GM23338 (cell line): ENCODE results near the gene FNDC3A. TPM values are rescaled to one million over a fixed set of nuclear protein-coding genes. Genes with fewer than 3 reads are reported as not detected.

ENCODE experiments used
- ATAC-seq: fragments of 200-7000 bp; cut with Tn5 transposase; 3 replicates; pipeline ENCODE4 v1.9.1; 2020
- DNase-seq: peaks from one replicate; pipeline ENCODE4 v3.0.0-alpha.2; 2015; ENCODE audit warnings: low spot score
- H2AFZ ChIP-seq: fragments of 200-600 bp; sonication (generic); 2 replicates; pipeline ENCODE4 v1.8.0; 2016; ENCODE audit warnings: antibody characterized with exemption, mild to moderate bottlenecking, moderate library complexity
- H3F3A ChIP-seq: fragments of 200-600 bp; sonication (generic); replicated peaks from 2 replicates; pipeline ENCODE4 v1.8.0; 2017; ENCODE audit warnings: antibody characterized with exemption, mixed run types, low read depth
- H3K27ac ChIP-seq: fragments of 200-600 bp; sonication (generic); 2 replicates; pipeline ENCODE4 v1.6.1; 2016; ENCODE audit warnings: low read depth
- H3K27me3 ChIP-seq: fragments of 200-600 bp; sonication (generic); 2 replicates; pipeline ENCODE4 v1.8.0; 2016; ENCODE audit warnings: mild to moderate bottlenecking, mixed run types, moderate library complexity; ENCODE audit not compliant: insufficient read depth
- H3K36me3 ChIP-seq: fragments of 200-600 bp; sonication (generic); 2 replicates; pipeline ENCODE4 v1.8.0; 2016; ENCODE audit warnings: mild to moderate bottlenecking; ENCODE audit not compliant: insufficient read depth
- H3K4me1 ChIP-seq: fragments of 200-600 bp; sonication (generic); 2 replicates; pipeline ENCODE4 v1.8.0; 2016; ENCODE audit warnings: mild to moderate bottlenecking, moderate library complexity; ENCODE audit not compliant: insufficient read depth
- H3K4me2 ChIP-seq: fragments of 200-600 bp; sonication (generic); 2 replicates; pipeline ENCODE4 v1.7.1; 2017; ENCODE audit warnings: mixed run types
- H3K4me3 ChIP-seq: fragments of 200-600 bp; sonication (generic); 2 replicates; pipeline ENCODE4 v1.6.1; 2016; ENCODE audit warnings: mixed run types
- H3K79me2 ChIP-seq: fragments of 200-600 bp; sonication (generic); replicated peaks from 2 replicates; pipeline ENCODE4 v1.8.0; 2017; ENCODE audit warnings: mild to moderate bottlenecking; ENCODE audit not compliant: insufficient read depth
- H3K9me2 ChIP-seq: fragments of 200-600 bp; sonication (generic); 2 replicates; pipeline ENCODE4 v1.8.0; 2017; ENCODE audit not compliant: insufficient read depth
- H4K20me1 ChIP-seq: fragments of 200-600 bp; sonication (generic); replicated peaks from 2 replicates; pipeline ENCODE4 v1.8.0; 2017; ENCODE audit warnings: mild to moderate bottlenecking; ENCODE audit not compliant: insufficient read depth
- H3K27ac Mint-ChIP-seq: 2 replicates; pipeline ENCODE4 v1.8.0; 2020; ENCODE audit warnings: inconsistent platforms, mild to moderate bottlenecking, moderate library complexity, mixed read lengths
- H3K27me3 Mint-ChIP-seq: 3 replicates; pipeline ENCODE4 v1.8.0; 2022; ENCODE audit warnings: low read depth, mild to moderate bottlenecking, moderate library complexity, mixed read lengths, inconsistent platforms; ENCODE audit not compliant: insufficient read depth, poor library complexity
- H3K36me3 Mint-ChIP-seq: 3 replicates; pipeline ENCODE4 v1.8.0; 2021; ENCODE audit warnings: low read depth, mild to moderate bottlenecking, inconsistent platforms, moderate library complexity, mixed read lengths
- H3K4me1 Mint-ChIP-seq: 3 replicates; pipeline ENCODE4 v1.8.0; 2020; ENCODE audit warnings: mild to moderate bottlenecking, inconsistent platforms, mixed read lengths
- H3K4me3 Mint-ChIP-seq: 3 replicates; pipeline ENCODE4 v1.8.0; 2021; ENCODE audit warnings: moderate library complexity, mild to moderate bottlenecking, inconsistent platforms, mixed read lengths
- H3K9me3 Mint-ChIP-seq: 3 replicates; pipeline ENCODE4 v1.8.0; 2020; ENCODE audit warnings: moderate library complexity, mild to moderate bottlenecking, inconsistent platforms, mixed read lengths
- CREB1 ChIP-seq: fragments of 250-450 bp; sonication (Bioruptor Pico); IDR thresholded peaks from 2 replicates; pipeline ENCODE4 v1.5.0; 2020; ENCODE audit warnings: low read depth, mild to moderate bottlenecking, moderate library complexity
- EZH2 ChIP-seq: fragments of 200-600 bp; sonication (generic); IDR thresholded peaks from one replicate; pipeline ENCODE4 v1.8.0; 2017; ENCODE audit warnings: antibody characterized with exemption, mild to moderate bottlenecking, low read depth; ENCODE audit not compliant: unreplicated experiment
- STAT1 ChIP-seq: IDR thresholded peaks from one replicate; pipeline ENCODE4 v1.6.1; 2016; ENCODE audit warnings: antibody characterized with exemption; ENCODE audit not compliant: unreplicated experiment
- ZNF114 ChIP-seq: fragments of 250-450 bp; sonication (Bioruptor Pico); IDR thresholded peaks from 2 replicates; pipeline ENCODE4 v1.5.0; 2020; ENCODE audit warnings: mild to moderate bottlenecking, moderate library complexity
- polyA plus RNA-seq: library from polyadenylated mRNA; unstranded; fragments of >200 nt; fragmentation: Nextera tagmentation; extraction: Ambion mirVana; gene quantifications from 2 replicates; pipeline ENCODE4 v1.2.1, GENCODE V29; 2016
- total RNA-seq: library from RNA; depleted of rRNA; stranded (reverse); fragments of >200 nt; shearing (Covaris generic); gene quantifications from 2 replicates; pipeline ENCODE4 v1.2.3, GENCODE V29; 2014
- TF ChIP-seq, protein P1 (sequence below): fragments of 250-450 bp; sonication (Bioruptor Pico); IDR thresholded peaks from 2 replicates; pipeline ENCODE4 v1.5.0; 2020; ENCODE audit warnings: mild to moderate bottlenecking, moderate library complexity

Gene FNDC3A
- total and polyA plus RNA-seq, 2 experiments from 2014 or later: 10.3 to 31.1 TPM

- TF ChIP-seq, protein P1, sequence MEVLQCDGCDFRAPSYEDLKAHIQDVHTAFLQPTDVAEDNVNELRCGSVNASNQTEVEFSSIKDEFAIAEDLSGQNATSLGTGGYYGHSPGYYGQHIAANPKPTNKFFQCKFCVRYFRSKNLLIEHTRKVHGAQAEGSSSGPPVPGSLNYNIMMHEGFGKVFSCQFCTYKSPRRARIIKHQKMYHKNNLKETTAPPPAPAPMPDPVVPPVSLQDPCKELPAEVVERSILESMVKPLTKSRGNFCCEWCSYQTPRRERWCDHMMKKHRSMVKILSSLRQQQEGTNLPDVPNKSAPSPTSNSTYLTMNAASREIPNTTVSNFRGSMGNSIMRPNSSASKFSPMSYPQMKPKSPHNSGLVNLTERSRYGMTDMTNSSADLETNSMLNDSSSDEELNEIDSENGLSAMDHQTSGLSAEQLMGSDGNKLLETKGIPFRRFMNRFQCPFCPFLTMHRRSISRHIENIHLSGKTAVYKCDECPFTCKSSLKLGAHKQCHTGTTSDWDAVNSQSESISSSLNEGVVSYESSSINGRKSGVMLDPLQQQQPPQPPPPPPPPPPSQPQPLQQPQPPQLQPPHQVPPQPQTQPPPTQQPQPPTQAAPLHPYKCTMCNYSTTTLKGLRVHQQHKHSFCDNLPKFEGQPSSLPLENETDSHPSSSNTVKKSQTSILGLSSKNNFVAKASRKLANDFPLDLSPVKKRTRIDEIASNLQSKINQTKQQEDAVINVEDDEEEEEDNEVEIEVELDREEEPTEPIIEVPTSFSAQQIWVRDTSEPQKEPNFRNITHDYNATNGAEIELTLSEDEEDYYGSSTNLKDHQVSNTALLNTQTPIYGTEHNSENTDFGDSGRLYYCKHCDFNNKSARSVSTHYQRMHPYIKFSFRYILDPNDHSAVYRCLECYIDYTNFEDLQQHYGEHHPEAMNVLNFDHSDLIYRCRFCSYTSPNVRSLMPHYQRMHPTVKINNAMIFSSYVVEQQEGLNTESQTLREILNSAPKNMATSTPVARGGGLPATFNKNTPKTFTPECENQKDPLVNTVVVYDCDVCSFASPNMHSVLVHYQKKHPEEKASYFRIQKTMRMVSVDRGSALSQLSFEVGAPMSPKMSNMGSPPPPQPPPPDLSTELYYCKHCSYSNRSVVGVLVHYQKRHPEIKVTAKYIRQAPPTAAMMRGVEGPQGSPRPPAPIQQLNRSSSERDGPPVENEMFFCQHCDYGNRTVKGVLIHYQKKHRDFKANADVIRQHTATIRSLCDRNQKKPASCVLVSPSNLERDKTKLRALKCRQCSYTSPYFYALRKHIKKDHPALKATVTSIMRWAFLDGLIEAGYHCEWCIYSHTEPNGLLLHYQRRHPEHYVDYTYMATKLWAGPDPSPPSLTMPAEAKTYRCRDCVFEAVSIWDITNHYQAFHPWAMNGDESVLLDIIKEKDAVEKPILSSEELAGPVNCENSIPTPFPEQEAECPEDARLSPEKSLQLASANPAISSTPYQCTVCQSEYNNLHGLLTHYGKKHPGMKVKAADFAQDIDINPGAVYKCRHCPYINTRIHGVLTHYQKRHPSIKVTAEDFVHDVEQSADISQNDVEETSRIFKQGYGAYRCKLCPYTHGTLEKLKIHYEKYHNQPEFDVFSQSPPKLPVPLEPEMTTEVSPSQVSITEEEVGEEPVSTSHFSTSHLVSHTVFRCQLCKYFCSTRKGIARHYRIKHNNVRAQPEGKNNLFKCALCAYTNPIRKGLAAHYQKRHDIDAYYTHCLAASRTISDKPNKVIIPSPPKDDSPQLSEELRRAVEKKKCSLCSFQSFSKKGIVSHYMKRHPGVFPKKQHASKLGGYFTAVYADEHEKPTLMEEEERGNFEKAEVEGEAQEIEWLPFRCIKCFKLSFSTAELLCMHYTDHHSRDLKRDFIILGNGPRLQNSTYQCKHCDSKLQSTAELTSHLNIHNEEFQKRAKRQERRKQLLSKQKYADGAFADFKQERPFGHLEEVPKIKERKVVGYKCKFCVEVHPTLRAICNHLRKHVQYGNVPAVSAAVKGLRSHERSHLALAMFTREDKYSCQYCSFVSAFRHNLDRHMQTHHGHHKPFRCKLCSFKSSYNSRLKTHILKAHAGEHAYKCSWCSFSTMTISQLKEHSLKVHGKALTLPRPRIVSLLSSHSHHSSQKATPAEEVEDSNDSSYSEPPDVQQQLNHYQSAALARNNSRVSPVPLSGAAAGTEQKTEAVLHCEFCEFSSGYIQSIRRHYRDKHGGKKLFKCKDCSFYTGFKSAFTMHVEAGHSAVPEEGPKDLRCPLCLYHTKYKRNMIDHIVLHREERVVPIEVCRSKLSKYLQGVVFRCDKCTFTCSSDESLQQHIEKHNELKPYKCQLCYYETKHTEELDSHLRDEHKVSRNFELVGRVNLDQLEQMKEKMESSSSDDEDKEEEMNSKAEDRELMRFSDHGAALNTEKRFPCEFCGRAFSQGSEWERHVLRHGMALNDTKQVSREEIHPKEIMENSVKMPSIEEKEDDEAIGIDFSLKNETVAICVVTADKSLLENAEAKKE (CRISPR knock-in tag): no peak
These were observed 156.8 kb downstream of the FNDC3A start (continued) for GRCh38 chr13:49132479-49133002.

GRCh38 chr13:49134305-49134704, 158.6 kb downstream of the FNDC3A start:
- H3K4me3 ChIP-seq: no peak overlapping the region
- DNase-seq (no peak), ATAC-seq (no peak)
- no peak overlapping the region for H3K4me3 Mint-ChIP-seq
- H3K27me3 ChIP-seq: no peaks in the 10 kb centered on the region
- H3K4me1 Mint-ChIP-seq: no peaks in the 10 kb centered on the region
- TF ChIP-seq CREB1 (CRISPR knock-in tag): no peak
- TF ChIP-seq, protein P1 (CRISPR knock-in tag): no peak
- TF ChIP-seq STAT1: no peak
- TF ChIP-seq ZNF114 (CRISPR knock-in tag): no peak
- TF ChIP-seq EZH2: no peak
- H3K27ac Mint-ChIP-seq: no peak overlapping the region
- no peak overlapping the region for H2AFZ ChIP-seq
- peaks cover 2% of the 10 kb centered on the region for H3K27me3 Mint-ChIP-seq
- H3K4me1 ChIP-seq: no peaks in the 10 kb centered on the region
- H3K4me2 ChIP-seq: no peak overlapping the region
- no peaks in the 10 kb centered on the region for H3K9me2 ChIP-seq
- no peaks in the 10 kb centered on the region for H3K9me3 Mint-ChIP-seq
- no peak overlapping the region for H3K27ac ChIP-seq
- no peaks in the 10 kb centered on the region; the same call in none of the 2 replicates for H3K79me2 ChIP-seq
- H4K20me1 ChIP-seq: peaks cover 13% of the 10 kb centered on the region; the same call in 1 of the 2 replicates
- peaks cover 48% of the 10 kb centered on the region for H3K36me3 Mint-ChIP-seq
- peaks cover 22% of the 10 kb centered on the region for H3K36me3 ChIP-seq
- H3F3A ChIP-seq: no peaks in the 10 kb centered on the region
